OCI-LY7 (cell line): ENCODE data around the gene NKX2-2. TPM values are rescaled to one million over a fixed set of nuclear protein-coding genes. Genes with fewer than 3 reads are reported as not detected.

Source experiments
- BruUV-seq: library from RNA; stranded (reverse); fragments of 400-500 nt; replicated peaks from 2 replicates; lab custom pipeline; 2021; lab: Mats Ljungman, UMichigan
- CTCF ChIA-PET: fragments of 300-600 bp; sonication (Branson Sonifier 250); formaldehyde crosslinking; loops from one replicate; lab custom pipeline; 2022; ENCODE audit warnings: antibody characterized with exemption; ENCODE audit not compliant: unreplicated experiment; lab: Charles Lee
- POLR2A ChIA-PET: fragments of 300-600 bp; sonication (Branson Sonifier 250); formaldehyde crosslinking; loops from one replicate; lab custom pipeline; 2022; ENCODE audit warnings: antibody characterized with exemption; lab: Charles Lee
- DNase-seq: peaks from one replicate; pipeline ENCODE4 v3.0.0-alpha.2; 2015; ENCODE audit warnings: low spot score
- H2AFZ ChIP-seq: fragments of 200-600 bp; sonication (generic), shearing (Covaris generic); 2 replicates; pipeline ENCODE4 v1.6.1; 2014; ENCODE audit warnings: mild to moderate bottlenecking, antibody characterized with exemption, low read length, moderate library complexity
- H3K27ac ChIP-seq: fragments of 200-600 bp; sonication (generic); 2 replicates; pipeline ENCODE4 v1.5.1; 2014; ENCODE audit warnings: mixed run types, low read depth, mild to moderate bottlenecking, moderate library complexity, low read length, inconsistent platforms; ENCODE audit not compliant: poor library complexity, severe bottlenecking
- H3K36me3 ChIP-seq: fragments of 200-600 bp; sonication (generic); 2 replicates; pipeline ENCODE4 v1.6.1; 2014; ENCODE audit warnings: mild to moderate bottlenecking, antibody characterized with exemption, low read length, moderate library complexity, mixed read lengths; ENCODE audit not compliant: insufficient read depth
- H3K4me1 ChIP-seq: fragments of 200-600 bp; sonication (generic); 2 replicates; pipeline ENCODE4 v1.5.1; 2014; ENCODE audit warnings: mild to moderate bottlenecking, low read length; ENCODE audit not compliant: insufficient read depth, poor library complexity, severe bottlenecking
- H3K4me2 ChIP-seq: fragments of 200-600 bp; sonication (generic); 2 replicates; pipeline ENCODE4 v1.6.1; 2014; ENCODE audit warnings: mild to moderate bottlenecking, low read length
- H3K4me3 ChIP-seq: fragments of 200-600 bp; sonication (generic); 2 replicates; pipeline ENCODE4 v1.5.1; 2014; ENCODE audit warnings: mild to moderate bottlenecking, low read depth, low read length; ENCODE audit not compliant: poor library complexity, severe bottlenecking
- H3K79me2 ChIP-seq: fragments of 200-600 bp; sonication (generic); 2 replicates; pipeline ENCODE4 v1.6.1; 2016; ENCODE audit warnings: low read depth, mild to moderate bottlenecking, low read length, moderate library complexity, mixed read lengths; ENCODE audit not compliant: insufficient read depth
- H3K9me2 ChIP-seq: fragments of 200-600 bp; sonication (generic); 2 replicates; pipeline ENCODE4 v1.6.1; 2016; ENCODE audit warnings: mild to moderate bottlenecking, low read length, mixed read lengths; ENCODE audit not compliant: insufficient read depth
- H3K9me3 ChIP-seq: fragments of 200-600 bp; sonication (generic); 2 replicates; pipeline ENCODE4 v1.6.1; 2014; ENCODE audit warnings: mild to moderate bottlenecking, mixed run types, low read length, mixed read lengths
- H4K20me1 ChIP-seq: fragments of 200-600 bp; sonication (generic); 2 replicates; pipeline ENCODE4 v1.6.1; 2014; ENCODE audit warnings: mild to moderate bottlenecking, antibody characterized with exemption, low read length, moderate library complexity, mixed read lengths; ENCODE audit not compliant: insufficient read depth
- CTCF ChIP-seq: fragments of 200-600 bp; sonication (generic); conservative IDR thresholded peaks from 2 replicates; pipeline ENCODE4 v1.5.1; 2014; ENCODE audit warnings: mild to moderate bottlenecking, antibody characterized with exemption, low read length, moderate library complexity, mixed read lengths
- EZH2phosphoT487 ChIP-seq: fragments of 200-600 bp; sonication (generic); IDR thresholded peaks from 2 replicates; pipeline ENCODE4 v1.6.1; 2018; ENCODE audit warnings: low read depth, borderline replicate concordance, mild to moderate bottlenecking, mixed run types, antibody characterized with exemption, low read length, moderate library complexity, mixed read lengths
- intact Hi-C: fragments of 100-400 bp; cut with micrococcal nuclease; formaldehyde crosslinking; loops from one replicate; pipeline ENCODE4 v1.10.0; 2022; ENCODE audit not compliant: unreplicated experiment
- total RNA-seq, 2 experiments: library from RNA; depleted of rRNA in 1 of 2; stranded (reverse); fragments of >200 nt in 1 of 2; shearing (Covaris generic) in 1 of 2; gene quantifications; 2 replicates each; pipeline ENCODE4 v1.2.3, GENCODE V29; 2014 to 2022

Gene NKX2-2
- total RNA-seq, 2 experiments from 2014 or later, result not detected

- CTCF ChIA-PET, result no interaction called here
- Histone ChIP-seq H3K9me3 (no peaks in the 10 kb centered on the region), H3K4me3 (no peak overlapping the region), H3K79me2 (no peaks in the 10 kb centered on the region), H4K20me1 (no peaks in the 10 kb centered on the region), H2AFZ (no peak overlapping the region), H3K9me2 (no peaks in the 10 kb centered on the region), H3K27ac (no peak overlapping the region), H3K36me3 (no peaks in the 10 kb centered on the region), H3K4me1 (no peaks in the 10 kb centered on the region), H3K4me2 (no peak overlapping the region)
- BruUV-seq, result no TSS peak
- TF ChIP-seq EZH2phosphoT487, result no peak
- no peak for TF ChIP-seq CTCF
- POLR2A ChIA-PET, result interaction anchor here (0.6 kb wide), 1 partner anchor 99 kb away, joined by 4 read pairs; no protein-coding TSS in a partner anchor
- intact Hi-C loops, result no loop called here
- DNase-seq, result no peak
Observed at GRCh38 chr20:21515300-21516179, 1.7 kb upstream of the NKX2-2 start.

- ChIA-PET POLR2A (interaction anchor here (0.6 kb wide), 2 partner anchors 98 to 264 kb away, joined by 3 to 4 read pairs; no protein-coding TSS in a partner anchor), CTCF (no interaction called here)
- TF ChIP-seq CTCF, result no peak
- no peak for TF ChIP-seq EZH2phosphoT487
- BruUV-seq, result no TSS peak
- Histone ChIP-seq H3K4me2 (no peak overlapping the region), H3K4me3 (no peak overlapping the region), H3K79me2 (no peaks in the 10 kb centered on the region), H4K20me1 (no peaks in the 10 kb centered on the region), H2AFZ (no peak overlapping the region), H3K4me1 (no peaks in the 10 kb centered on the region), H3K9me3 (no peaks in the 10 kb centered on the region), H3K36me3 (no peaks in the 10 kb centered on the region), H3K27ac (no peak overlapping the region), H3K9me2 (no peaks in the 10 kb centered on the region)
- intact Hi-C loops, result no loop called here
- no peak for DNase-seq
Observed at GRCh38 chr20:21514553-21515251, 838 bp upstream of the NKX2-2 start.
